Right lobe of liver (tissue), 6 donors: ENCODE results near the gene RHEX. TPM values are rescaled to one million over a fixed set of nuclear protein-coding genes. Genes with fewer than 3 reads are reported as not detected.

Source experiments
- ATAC-seq, 4 donors: fragments of 200-7000 bp; cut with Tn5 transposase; one replicate each; pipeline ENCODE4 v1.9.1; 2020; ENCODE audit warnings: mild to moderate bottlenecking in 4 of 4, moderate library complexity in 4 of 4
- DNase-seq, 3 donors: peaks; one replicate each; pipeline ENCODE4 v3.0.0-alpha.2; 2020
- H3K27ac ChIP-seq, 3 donors: fragments of 200-600 bp; one replicate each; pipeline ENCODE4 v1.8.0; 2022
- H3K27me3 ChIP-seq, 2 donors: fragments of 200-600 bp; one replicate each; pipeline ENCODE4 v1.8.0; 2022
- H3K36me3 ChIP-seq, 4 donors: fragments of 200-600 bp; sonication (generic) in 1 of 4; one replicate each; pipeline versions ENCODE4 v1.5.1 to v1.8.0; 2017 to 2022; ENCODE audit warnings: control low read depth in 1 of 4
- H3K4me1 ChIP-seq, 4 donors: fragments of 200-600 bp; sonication (generic) in 1 of 4; one replicate each; pipeline versions ENCODE4 v1.5.1 to v1.8.0; 2017 to 2022; ENCODE audit warnings: control low read depth in 1 of 4
- H3K4me3 ChIP-seq, 3 donors: fragments of 200-600 bp; one replicate each; pipeline ENCODE4 v1.8.0; 2022
- H3K9me3 ChIP-seq, 4 donors: fragments of 200-600 bp; sonication (generic) in 1 of 4; one replicate each; pipeline versions ENCODE4 v1.5.1 to v1.8.0; 2017 to 2022; ENCODE audit warnings: control low read depth in 1 of 4
- POLR2A ChIP-seq: fragments of 450-650 bp; IDR thresholded peaks from one replicate; pipeline ENCODE4 v1.6.1; 2017; ENCODE audit warnings: antibody characterized with exemption, mild to moderate bottlenecking
- WGBS: methylation state at CpG from one replicate; pipeline ENCODE4 v1.1.6; 2018; ENCODE audit warnings: low coverage, low lambda C conversion rate; ENCODE audit not compliant: insufficient coverage; ENCODE audit errors: missing lambda C conversion rate; 5-methylcytosine and 5-hydroxymethylcytosine counted together
- intact Hi-C, 2 donors: fragments of 100-400 bp; cut with DNase I; formaldehyde crosslinking; loops; one replicate each; pipeline versions ENCODE4 v1.11.2 to v1.14.1; 2022
- total RNA-seq, 6 experiments: library from RNA; depleted of rRNA in 2 of 6; stranded (reverse); fragments of >200 nt in 2 of 6; fragmentation: NEBNext Ultra II Directional in 3 of 6; extraction: Animal tissue kit (Norgen Biotek cat#: 25700) in 3 of 6; gene quantifications; one replicate each; pipeline versions ENCODE4 v1.1.0 to v1.2.4, GENCODE V29; 2016 to 2023
- TF ChIP-seq, protein P1 (sequence below), 4 donors: fragments of 200-600 bp in 3 of 4; fragments of 450-650 bp in 1 of 4; IDR thresholded peaks; one replicate each; pipeline versions ENCODE4 v1.5.1 to v1.8.0; 2016 to 2022; ENCODE audit warnings: antibody characterized with exemption in 4 of 4, mild to moderate bottlenecking in 2 of 4
- donor health status: DM: no; HTN: yes; CAD: no.
- donor health status: DM: no; HTN: no; CAD: no.
- donor health status: DM: no; HTN: no; CAD: no.
- donor health status: DM: no; HTN: yes; CAD: no.
- donor health status: DM: no; HTN: yes; CAD: no.

RHEX gene
- total RNA-seq, 6 experiments from 2014 or later: 0.18 to 0.57 (median 0.26) TPM; not detected in 1

DNA sequence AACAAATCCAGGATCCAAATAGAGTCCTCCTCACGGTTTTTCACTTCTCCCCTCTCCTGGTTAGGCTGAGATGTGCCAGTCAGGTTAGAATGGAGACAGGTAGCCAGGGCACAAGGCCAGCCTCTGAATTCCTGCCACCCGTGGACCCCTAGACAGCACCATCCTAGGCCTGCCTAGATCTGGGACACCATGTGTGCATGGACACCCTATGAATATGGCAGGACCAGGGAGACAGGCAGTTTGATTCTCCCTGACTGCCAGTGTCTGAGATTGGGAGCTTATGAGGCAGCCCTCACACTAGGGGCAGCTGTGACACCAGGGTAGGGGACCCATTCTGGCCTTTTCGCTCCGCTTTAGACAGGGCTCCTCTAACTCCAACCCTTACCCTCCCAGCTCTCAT lies 56.7 kb downstream of the RHEX start:
- ATAC-seq (no peak), DNase-seq (no peak)
- Histone ChIP-seq H3K27ac (no peak overlapping the region), H3K27me3 (no peaks in the 10 kb centered on the region), H3K9me3 (no peaks in the 10 kb centered on the region), H3K4me1 (peaks cover 0 to 13% (median 6%) of the 10 kb centered on the region in 4 donors), H3K36me3 (no peaks in the 10 kb centered on the region), H3K4me3 (no peak overlapping the region)
- WGBS: 94% methylated on average over 3 of the region's 4 CpGs
- TF ChIP-seq POLR2A: no peak
- TF ChIP-seq, protein P1, sequence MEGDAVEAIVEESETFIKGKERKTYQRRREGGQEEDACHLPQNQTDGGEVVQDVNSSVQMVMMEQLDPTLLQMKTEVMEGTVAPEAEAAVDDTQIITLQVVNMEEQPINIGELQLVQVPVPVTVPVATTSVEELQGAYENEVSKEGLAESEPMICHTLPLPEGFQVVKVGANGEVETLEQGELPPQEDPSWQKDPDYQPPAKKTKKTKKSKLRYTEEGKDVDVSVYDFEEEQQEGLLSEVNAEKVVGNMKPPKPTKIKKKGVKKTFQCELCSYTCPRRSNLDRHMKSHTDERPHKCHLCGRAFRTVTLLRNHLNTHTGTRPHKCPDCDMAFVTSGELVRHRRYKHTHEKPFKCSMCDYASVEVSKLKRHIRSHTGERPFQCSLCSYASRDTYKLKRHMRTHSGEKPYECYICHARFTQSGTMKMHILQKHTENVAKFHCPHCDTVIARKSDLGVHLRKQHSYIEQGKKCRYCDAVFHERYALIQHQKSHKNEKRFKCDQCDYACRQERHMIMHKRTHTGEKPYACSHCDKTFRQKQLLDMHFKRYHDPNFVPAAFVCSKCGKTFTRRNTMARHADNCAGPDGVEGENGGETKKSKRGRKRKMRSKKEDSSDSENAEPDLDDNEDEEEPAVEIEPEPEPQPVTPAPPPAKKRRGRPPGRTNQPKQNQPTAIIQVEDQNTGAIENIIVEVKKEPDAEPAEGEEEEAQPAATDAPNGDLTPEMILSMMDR (IDR thresholded peaks at IDR 0.05): no peak
- intact Hi-C loops: loop anchor here (5.0 to 10.0 kb wide), 5 partner anchors 75 to 185 kb away; partner anchors contain the start of gene CTSE (in 1 of the 2)

DNA sequence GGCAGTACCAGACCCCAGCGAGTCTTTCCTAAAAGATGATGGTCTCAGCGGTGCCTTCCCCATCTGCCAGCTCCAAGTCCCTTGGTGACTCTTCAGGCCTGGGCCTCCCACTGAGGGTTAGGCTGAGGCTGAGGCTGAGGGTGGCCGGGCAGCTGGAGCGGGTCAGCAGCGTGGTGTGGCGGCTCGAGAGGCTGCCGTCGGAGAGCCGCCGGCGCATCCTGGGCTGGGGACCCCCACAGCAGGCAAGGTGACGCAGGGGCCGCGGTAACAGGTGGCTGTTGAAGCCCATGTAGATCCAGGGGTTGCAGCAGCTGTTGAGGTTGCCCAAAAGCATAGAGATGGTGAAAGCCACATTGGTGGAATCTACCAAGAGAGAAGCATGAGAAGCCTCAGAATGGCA lies 57.2 kb downstream of the RHEX start:
- intact Hi-C loops: no loop called here
- no peaks in the 10 kb centered on the region for H3K36me3 ChIP-seq

DNA sequence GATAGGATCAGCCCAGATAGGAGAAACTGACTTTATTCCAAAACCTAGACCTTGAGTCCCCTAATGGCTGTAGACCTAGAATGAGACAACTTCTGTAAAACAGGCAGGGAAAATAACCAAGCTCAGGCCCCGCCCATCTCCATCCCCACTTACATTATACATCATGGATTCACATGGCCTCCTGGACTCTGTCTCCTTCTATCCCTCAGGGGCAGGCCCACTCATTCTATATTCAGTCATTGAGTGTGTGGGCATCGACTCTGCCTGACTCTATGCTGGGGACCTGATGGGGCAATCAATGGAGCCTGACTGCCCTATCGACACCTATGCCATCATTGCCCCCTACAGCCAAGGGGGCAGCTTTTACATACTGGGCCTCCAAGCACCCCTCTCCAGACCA lies 57.8 kb downstream of the RHEX start:
- 90% methylated on average over 3 of the region's 3 CpGs for whole genome bisulfite sequencing
- Histone ChIP-seq H3K9me3 (no peaks in the 10 kb centered on the region), H3K27ac (no peak overlapping the region), H3K4me3 (no peak overlapping the region), H3K27me3 (no peaks in the 10 kb centered on the region), H3K4me1 (peaks cover 0 to 18% (median 6%) of the 10 kb centered on the region in 4 donors), H3K36me3 (no peaks in the 10 kb centered on the region)
- intact Hi-C loops: no loop called here
- TF ChIP-seq, protein P1 (IDR thresholded peaks at IDR 0.05): no peak
- no peak for TF ChIP-seq POLR2A
- no peak for ATAC-seq
- no peak for DNase-seq

More for the DNA sequence above, 57.2 kb downstream of the RHEX start:
- ATAC-seq: no peak
- peaks cover 0 to 17% (median 6%) of the 10 kb centered on the region in 4 donors for H3K4me1 ChIP-seq
- no peak overlapping the region for H3K27ac ChIP-seq
- 100% methylated on average over 2 of the region's 15 CpGs for WGBS
- H3K27me3 ChIP-seq: no peaks in the 10 kb centered on the region
- TF ChIP-seq, protein P1 (IDR thresholded peaks at IDR 0.05): no peak
- TF ChIP-seq POLR2A: no peak
- no peak overlapping the region for H3K4me3 ChIP-seq
- H3K9me3 ChIP-seq: no peaks in the 10 kb centered on the region
- no peak for DNase-seq

DNA sequence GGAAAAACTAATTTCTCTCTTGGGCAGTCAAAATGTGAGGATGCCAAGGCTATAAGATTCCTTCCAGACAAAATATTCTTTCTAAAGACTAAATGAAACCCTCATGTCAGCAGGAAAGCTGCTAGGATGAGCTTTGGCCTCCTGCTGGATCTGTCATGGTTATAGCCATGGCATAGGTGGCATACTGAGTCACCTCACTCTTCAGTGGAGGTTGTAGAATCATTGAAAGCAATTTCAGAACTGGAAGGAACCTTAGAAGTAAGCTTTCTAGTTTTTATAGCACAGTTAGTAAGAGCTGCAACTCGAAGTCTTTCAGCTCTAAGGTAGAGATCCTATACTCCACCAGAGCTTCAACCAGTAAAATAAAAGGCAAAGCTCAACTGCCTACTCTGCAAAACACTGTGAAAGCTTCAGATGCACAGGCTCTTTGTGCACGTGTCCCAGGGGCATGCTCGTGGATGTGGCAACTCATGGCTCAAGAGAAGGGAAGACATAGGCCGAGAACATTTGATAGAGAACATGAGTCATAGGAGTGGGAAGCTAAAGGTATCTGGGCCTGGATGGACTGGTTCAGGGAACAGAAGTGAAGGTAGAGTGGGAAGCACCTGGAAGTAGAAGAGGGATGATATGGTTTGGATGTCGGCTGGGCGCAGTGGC lies 58.4 kb downstream of the RHEX start:
- Histone ChIP-seq H3K27ac (no peak overlapping the region), H3K36me3 (no peaks in the 10 kb centered on the region), H3K4me3 (no peak overlapping the region), H3K4me1 (peaks cover 0 to 18% (median 6%) of the 10 kb centered on the region in 4 donors), H3K27me3 (no peaks in the 10 kb centered on the region), H3K9me3 (no peaks in the 10 kb centered on the region)
- intact Hi-C loops: no loop called here
- no peak for ATAC-seq
- 81% methylated on average over 6 of the region's 6 CpGs for WGBS
- no peak for DNase-seq
- TF ChIP-seq, protein P1 (IDR thresholded peaks at IDR 0.05): no peak
- TF ChIP-seq POLR2A: no peak
